HG03066 (cell line): ENCODE measurements around the gene SLC27A3.

Experiments
- ATAC-seq: cut with Tn5 transposase; IDR thresholded peaks from one replicate; pipeline ENCODE4 v1.9.1; 2021; ENCODE audit warnings: low read depth; ENCODE audit not compliant: unreplicated experiment

SLC27A3 gene

DNA sequence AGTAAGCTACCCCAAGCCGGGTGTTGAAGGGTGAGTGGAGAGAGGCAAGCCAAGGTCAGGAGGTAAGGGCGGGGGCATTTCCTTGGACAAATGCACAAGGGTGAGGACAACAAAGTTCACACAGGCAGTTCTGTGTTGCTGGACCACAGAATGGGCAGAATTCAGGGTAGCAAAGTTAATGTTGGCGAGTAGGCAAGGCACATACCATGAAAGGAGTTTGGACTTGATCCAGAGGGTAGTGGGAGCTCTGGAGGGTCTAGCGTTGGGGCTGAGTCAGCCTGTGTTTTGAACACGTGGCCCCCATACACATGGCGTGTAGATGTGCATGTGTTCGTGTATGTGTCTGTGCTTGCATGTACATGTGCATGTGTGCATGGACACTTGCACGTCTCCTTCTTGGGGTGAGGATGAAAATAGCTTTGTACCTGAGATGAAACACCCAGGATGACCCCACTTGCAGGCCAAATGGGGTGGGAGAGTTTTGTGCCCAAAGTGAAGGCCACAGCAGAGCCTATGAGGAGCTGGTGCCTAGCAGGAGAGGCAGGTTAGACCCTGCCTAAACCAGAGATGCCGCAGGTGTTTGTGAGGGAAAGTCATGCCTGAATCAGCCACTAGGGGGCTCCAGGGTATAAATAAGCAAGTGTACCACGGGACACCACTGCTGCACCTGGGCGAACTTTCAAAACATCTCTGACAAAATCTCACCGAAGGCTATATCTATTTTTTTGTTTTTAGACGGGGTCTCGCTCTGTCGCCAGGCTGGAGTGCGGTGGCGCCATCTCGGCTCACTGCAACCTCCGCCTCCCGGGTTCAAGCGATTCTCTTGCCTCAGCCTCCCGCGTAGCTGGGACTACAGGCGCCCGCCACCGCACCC lies 21.8 kb downstream of the SLC27A3 start:
- ATAC-seq, result no peak

DNA sequence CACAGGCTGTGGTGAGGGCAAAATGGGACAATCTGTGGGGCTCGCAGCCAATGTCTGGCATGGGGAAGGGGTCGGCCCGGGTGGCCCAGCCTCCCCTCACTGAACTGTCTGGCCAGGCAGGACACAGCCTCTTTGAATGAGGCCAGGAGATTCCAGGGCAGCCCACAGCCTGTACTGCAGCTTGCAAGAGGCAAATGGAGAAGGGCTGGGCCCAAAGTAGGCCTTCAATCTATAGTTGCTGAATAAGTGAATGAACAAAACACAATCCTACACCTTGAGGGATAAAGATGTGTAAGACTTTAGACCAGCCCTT lies 23.2 kb downstream of the SLC27A3 start:
- no peak for ATAC-seq

DNA sequence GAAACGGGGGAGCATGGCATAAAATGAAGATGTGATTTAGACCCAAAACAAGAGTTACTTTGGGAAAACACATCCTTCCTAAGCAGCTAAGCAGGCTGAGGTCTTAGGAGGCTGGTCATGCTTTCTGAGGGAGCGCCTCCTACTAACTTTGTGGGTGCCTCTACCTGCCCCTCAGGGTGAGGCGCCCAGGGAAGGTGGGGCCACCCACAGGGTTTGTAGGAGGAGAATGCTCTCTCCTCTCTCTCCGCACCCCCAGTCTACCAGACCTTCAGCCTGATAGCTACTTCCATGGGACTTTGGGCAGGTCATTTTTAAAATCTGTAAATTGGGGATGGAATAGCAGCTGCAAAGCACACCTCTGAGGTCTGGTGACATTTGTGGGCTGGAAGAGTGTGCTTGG lies 23.8 kb downstream of the SLC27A3 start:
- no peak for ATAC-seq

DNA sequence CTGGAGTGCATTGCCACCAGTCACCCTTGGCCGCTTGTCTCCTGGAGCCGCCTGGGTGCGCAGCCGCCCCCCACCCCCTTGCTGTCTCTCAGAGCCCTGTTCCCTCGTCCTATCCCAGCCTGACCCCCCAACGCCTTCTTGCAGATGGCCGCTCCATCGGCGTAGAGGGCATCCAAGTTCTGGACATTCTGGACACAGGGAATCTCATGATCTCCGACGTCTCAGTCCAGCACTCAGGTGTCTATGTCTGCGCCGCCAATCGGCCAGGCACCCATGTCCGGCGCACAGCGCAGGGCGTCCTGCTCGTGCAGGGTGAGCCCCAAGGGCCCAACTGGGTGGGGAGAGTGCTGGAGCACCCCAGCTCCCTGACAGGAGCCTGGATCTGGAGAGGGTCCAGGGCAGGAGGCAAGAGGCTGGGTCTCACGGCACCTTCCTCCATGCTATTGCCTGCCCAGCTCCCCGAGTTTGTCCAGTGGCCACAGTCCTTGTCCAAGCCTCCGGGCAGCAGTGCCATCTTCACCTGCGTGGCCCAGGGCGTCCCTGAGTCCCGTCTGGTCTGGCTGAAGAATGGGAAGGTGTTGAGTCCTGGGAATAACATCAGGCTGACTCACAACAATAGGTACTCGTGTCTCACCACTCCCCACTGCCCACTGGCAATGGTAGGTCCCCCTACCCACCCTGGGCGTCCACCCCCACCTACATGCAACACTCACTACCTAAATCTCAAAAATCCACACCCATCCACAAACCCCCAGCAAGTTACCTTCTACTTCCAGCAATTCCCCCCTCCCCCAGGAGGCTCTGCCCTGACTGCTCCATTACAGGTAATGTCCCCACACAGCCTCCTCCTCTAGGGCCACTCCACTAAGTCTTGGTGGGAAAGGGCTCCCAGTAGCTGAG lies 24.6 kb downstream of the SLC27A3 start:
- no peak for ATAC-seq

DNA sequence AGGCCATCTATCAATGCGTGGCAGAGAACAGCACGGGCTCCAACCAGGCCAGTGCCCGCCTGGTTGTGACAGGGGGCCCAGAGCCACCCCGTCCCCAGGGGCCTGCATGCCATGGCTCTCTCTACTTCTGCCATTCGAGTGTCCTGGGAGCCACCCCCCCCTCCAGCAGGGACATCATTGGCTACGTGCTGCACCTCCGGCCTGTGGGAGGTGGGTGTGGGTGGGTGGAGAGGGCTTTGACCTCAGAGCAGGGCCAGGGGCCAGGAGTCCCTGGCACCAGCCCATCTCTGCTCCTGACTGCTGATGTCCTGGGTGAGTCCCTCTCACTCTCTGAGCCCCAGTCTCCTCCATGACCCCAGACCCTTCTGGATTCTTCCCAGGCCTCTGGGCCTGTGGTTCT lies 25.3 kb downstream of the SLC27A3 start:
- no peak for ATAC-seq

DNA sequence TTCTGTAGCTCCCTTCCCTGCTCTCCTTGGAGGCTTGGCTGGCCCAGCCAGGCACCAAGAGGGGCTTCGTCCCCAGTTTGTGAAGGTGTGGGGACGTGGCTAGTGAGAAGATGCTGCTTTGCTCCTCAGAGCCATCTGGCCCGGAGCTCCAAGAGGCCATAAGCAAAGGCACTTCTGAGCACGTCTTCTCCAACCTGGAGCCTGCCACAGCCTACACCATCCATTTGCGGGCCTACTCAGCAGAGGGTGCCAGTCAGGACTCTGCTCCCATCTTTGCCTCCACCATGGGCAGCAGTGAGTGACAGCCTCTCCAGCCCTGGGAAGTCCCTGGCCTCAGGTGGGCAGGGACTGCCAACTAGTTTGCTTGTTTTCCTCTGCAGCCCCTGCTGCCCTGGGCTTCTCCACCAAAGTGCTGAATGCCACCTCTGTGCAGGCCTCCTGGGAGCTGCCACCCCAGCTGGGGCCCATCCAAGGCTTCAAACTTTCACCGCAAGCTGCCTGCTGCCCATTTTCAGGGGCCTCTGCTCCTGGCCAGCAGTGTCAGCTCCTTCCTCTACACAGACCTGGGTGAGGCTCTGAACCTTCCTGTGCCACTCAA lies 25.9 kb downstream of the SLC27A3 start:
- ATAC-seq, result no peak

DNA sequence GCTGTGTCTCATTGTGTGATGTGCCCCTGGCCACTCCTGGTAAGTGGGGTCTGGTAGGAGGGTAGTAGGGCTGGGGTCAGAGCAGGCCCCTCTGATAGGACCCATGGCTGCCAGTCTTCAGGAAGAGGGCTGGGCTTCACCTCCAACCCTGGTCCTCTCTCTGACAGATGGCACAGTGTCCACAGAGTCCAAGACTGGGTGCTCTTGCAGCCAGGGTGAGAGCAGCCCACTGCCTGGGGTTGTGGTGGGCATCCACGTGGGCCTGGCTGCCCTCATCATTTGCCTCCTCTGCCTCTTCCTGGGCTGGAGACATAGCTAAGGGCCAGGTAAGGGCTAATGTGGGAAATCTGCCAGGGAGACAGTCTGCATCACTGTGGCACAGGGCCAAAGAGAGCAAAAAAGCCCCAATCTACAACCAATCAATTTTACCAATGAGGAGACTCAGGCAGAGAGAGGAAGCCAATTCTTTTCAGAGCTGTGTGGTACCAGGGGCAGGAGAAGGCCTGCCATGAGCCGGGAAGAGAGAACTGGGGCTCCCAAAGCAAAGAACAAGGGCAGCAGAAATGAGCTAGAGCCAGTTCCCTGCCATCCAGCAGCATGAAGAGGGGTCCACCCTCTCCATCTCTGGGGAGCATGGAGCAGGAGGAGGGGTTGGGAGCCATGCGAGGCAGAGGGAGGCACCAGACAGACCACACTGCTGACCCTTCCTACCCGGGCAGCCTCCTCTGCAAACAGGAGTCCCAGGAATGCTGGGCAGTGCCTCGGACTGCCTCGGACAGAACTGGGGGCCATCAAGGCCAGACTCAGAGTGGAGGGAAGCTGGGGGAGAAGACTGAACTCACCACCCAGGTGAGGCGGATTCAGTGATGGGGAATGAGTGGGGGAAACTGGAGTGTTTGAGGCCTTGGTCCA lies 26.8 kb downstream of the SLC27A3 start:
- no peak for ATAC-seq

DNA sequence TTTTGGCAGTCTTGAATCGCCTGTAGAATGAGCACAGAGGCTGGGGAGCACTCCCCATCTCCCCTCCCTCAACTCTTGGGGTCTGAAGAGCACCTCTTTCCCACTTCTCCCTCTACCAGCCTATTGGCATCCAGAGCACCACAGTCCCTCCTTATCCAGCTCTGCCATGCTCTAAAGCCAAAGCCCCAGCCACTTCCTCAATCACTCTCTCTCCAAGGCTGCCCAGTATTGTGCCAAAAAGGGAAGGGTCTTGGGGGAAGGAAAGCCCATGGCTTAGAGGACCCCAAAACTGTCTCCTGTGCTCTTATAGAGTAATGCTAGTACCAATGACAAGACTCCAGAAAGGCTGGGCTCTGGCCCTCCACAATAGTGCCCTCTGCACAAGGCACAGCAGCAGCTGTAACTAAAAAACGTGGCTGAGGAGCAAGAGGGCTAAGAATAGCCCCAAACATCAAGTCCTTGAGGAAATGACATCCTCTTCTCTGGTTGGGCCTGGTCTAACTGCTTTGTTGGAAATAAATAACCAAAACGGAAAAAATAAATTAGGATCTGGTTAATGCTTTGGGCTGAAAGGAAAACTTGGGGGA lies 28.4 kb downstream of the SLC27A3 start:
- ATAC-seq, result no peak

DNA sequence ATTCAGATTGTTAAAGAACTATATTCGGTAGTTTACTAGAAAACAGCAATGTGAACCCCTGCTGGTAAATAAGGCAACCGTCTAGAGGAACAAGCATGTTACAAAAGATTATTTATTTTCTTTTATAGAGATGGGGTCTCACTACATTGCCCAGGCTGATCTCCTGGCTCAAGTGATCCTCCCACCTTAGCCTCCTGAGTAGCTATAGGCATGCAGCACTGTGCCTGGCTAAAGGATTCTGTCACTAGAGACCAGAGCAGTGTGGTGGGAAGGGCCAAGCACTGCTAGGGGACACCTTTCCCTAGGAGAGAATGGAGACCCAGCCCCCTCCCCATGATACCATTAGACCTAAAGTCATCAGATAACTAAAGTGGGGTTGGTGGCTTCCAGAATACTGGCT lies 28.9 kb downstream of the SLC27A3 start:
- ATAC-seq, result no peak

DNA sequence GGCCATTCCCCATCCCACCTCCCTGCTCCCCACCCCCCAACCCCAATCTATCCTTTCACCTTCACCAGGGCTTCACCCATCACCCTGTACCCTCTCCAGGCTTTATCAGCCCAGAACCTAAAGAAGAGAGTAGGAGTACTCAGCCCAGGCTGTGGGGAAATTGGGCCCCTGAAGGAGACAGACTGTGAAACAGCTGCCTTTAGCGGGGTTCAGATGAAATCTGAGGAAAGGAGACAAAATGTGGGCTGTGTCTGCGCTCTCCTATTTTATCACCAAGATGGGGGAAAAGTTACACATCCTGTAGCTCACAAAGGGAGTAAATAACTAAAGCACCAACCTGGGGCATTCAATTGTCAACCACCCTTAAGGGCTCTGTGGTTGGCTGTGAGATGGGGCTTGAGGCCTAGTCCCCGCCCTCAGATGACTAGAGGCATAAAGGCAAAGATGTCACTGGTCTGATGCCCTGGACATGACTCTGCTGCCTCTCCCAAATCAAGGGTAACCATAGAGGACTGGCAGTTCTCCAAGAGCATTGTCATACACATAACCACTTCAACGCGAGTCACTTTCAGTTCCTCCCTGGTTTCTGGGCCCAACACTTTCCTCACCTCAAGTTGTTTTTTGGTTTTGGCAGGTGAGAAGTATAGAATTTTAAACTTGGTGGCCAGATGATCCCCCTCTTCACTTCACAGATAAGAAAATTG lies 30.0 kb downstream of the SLC27A3 start:
- ATAC-seq, result peak; percentile 91

DNA sequence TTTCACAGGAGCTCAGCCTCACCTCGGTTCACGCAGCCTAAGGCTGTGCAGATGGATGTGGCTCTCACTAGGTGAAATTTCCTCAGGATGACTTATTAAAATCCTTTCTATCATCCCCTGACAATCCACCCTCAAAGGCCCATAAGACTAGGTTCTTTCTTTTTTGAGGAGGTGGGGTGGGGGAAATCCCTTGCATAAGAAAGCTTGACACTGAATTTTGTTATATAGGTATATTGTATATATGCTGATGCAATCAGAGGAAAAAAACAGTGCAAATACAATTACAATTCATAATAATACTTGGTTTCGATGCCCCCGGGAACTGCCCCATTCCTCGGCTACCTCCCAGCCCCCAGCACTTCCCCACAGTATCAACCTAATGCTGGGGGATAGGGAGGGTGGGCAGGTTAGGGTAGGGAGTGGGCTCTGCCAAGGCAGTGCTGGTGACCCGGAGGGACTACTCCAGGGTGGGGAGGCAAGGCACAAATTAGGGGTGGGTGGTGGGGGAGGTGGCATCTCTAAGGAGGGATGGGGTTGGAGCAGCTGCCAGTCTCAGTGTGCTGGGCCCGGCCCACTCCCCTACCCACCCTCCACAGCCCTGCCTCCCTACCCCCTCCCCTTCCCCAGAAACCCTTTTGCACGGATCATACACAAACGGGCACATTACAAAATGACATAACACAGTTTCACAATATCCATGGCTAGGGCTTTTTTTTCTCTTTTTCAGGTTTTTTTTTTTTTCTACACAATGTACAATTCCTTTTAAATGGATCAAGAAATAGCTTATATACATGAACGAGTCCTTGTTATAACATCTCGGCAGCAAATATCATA lies 30.9 kb downstream of the SLC27A3 start:
- ATAC-seq, result peak; percentile 15

DNA sequence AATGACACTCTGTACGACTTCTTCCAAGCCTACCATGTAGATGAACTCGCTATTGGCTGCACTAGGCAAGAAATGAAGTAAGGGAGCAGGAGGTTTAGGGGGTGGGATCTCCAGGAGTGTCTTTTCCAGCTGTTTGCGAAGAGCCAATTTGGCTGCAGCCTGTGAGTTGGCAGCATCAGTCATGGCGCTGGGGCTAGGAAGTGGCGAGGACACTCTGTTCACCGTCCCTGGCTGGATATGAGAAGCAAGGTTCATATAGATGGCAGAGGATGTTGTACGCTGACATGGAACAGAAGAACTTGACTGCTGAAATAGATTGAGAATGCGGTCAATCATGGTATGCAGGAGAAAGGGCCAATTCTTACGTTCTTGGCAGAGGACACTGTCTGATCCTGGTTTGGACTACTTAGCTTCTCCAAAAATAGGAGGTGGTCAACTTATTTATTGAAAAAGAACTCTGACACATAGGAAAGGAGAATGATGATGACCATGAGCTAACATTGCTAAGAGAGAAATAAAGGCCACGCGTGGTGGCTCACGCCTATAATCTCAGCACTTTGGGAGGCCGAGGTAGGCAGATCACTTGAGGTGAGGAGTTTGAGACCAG lies 41.2 kb downstream of the SLC27A3 start:
- no peak for ATAC-seq

DNA sequence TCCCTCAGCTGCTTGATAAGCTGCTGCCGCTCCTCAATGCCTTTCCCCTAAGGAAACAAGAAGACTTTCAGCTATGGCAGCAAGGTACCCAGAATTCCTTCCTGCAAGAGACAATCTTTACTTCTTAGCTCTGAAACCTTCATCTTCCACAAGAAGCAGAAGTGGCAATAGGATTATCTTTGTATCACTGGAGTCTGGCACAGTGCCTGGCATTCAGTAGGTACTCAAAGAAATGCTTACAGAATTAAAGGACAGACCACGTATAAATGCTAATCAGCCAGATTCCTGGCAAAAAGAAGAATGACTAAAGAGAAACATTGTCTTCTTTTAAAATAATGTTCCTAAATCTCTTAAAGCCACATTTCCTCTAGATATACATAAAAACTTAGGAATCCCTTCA lies 43.7 kb downstream of the SLC27A3 start:
- no peak for ATAC-seq

DNA sequence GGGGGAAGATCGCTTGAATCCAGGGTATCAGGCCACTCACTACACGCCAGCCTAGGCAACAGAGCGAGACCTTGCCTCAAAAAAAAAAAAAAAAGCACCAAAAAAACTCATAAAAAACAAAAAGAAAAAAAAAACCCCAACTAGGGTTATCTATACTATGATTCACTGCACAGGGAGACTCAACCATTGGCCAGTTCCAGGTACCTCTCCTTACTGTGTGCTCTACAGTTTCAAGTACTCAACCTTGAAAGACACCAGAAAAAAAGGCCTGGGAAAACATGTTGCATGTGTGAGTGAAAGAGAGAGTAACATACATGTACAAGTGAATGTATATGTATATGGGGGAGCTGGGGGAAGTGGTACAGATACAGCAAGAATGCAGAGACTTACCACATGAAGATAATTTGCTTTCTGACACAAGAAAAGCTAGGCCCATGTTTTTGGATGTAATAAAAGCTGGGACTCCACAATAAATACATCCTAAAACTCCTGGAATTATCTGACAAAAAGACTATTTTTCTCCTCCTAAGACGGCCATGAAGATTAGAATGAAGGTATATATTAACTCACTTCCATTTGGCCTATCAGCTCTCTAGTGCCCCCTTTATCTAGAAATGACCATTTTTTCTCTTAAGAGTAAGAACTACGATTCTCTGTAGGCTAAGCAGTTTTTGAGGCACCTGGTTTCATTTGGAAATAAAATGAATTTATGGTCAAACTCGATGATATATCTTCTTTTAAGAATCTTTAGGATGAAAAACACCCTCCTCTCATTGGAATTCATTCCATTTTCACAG lies 52.2 kb downstream of the SLC27A3 start:
- ATAC-seq, result no peak
